Motor neuron (in vitro differentiated cells): ENCODE results near the gene CBFB. TPM values are rescaled to one million over a fixed set of nuclear protein-coding genes. Genes with fewer than 3 reads are reported as not detected.
"Not testable (repeated sequence)": the region's sequence is repeated elsewhere in the genome, so short reads cannot be mapped to it uniquely, and the experiment has no call there.

ENCODE experiments used
- ATAC-seq, 8 experiments: fragments of 200-7000 bp; cut with Tn5 transposase; replicated peaks in 6 of 8; 2 replicates each; pipeline ENCODE4 v1.8.0; 2021; ENCODE audit warnings: mild to moderate bottlenecking in 8 of 8, moderate library complexity in 8 of 8
- H3K27ac ChIP-seq, 2 donors: fragments of 250-450 bp; sonication (Bioruptor Pico); 2 replicates each; pipeline ENCODE4 v1.9.0; 2021; ENCODE audit warnings: antibody characterized with exemption in 2 of 2, mild to moderate bottlenecking in 2 of 2, moderate library complexity in 1 of 2
- H3K4me1 ChIP-seq, 2 donors: fragments of 250-450 bp; sonication (Bioruptor Pico); replicated peaks in 1 of 2; 2 replicates each; pipeline ENCODE4 v1.6.1; 2021; ENCODE audit warnings: antibody characterized with exemption in 2 of 2, mild to moderate bottlenecking in 2 of 2, moderate library complexity in 1 of 2
- H3K4me3 ChIP-seq, 5 donors: fragments of 250-450 bp; sonication (Bioruptor Pico); 2 replicates each; pipeline ENCODE4 v1.9.0; 2021; ENCODE audit warnings: antibody characterized with exemption in 5 of 5, mild to moderate bottlenecking in 5 of 5, moderate library complexity in 4 of 5
- WGBS, 10 experiments: fragments of 450-650 bp; shearing (Covaris generic); methylation state at CpG; one replicate each; pipeline ENCODE4 v1.0.0; 2022; 5-methylcytosine and 5-hydroxymethylcytosine counted together
- in situ Hi-C, 9 experiments: fragments of 400-800 bp; cut with MboI; loops; one replicate each; pipeline ENCODE4 v1.15.0; 2021; ENCODE audit warnings: low sequenced_read_pairs in 9 of 9, low pct_unique_long_range_greater_than_20kb in 2 of 9; ENCODE audit not compliant: unreplicated experiment in 9 of 9
- total RNA-seq, 8 experiments: library from RNA; unstranded; fragments of 300-600 nt; gene quantifications; 2 replicates each; pipeline versions ENCODE4 v1.2.3 to v1.2.4, GENCODE V29; 2022

CBFB gene
- total RNA-seq, 8 experiments from 2014 or later = 20.1 to 77.7 (median 33.0) TPM

DNA sequence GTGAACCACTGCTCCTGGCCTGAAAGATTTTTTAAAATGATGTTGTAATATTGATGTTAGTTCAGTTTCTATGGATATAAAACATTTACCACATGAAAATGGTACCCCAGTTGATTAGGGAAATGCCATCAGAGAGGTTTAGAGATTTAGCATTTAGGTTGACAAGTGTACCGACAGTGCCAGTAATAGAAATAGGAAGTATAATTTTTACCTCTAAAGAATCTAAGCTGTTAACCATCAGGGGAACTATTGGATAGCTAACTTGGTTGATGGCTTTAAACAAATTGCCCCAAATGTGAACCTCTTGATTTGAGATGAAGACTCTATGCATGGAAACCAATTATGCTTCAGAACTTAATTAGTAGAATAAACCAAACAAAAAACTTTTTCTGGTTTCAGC is 6.4 kb downstream of the CBFB start:
- peaks cover 5 to 15% of the 10 kb centered on the region in 2 donors for H3K4me1 ChIP-seq
- no peak for ATAC-seq
- no peak overlapping the region for H3K4me3 ChIP-seq
- no peak overlapping the region for H3K27ac ChIP-seq
- 89 to 100% (median 100%) methylated on average over 1 of the region's 1 CpG; no CpG with 5 or more reads in 2 of the 10 experiments for WGBS, 10 experiments
- in situ Hi-C loops = no loop called here

DNA sequence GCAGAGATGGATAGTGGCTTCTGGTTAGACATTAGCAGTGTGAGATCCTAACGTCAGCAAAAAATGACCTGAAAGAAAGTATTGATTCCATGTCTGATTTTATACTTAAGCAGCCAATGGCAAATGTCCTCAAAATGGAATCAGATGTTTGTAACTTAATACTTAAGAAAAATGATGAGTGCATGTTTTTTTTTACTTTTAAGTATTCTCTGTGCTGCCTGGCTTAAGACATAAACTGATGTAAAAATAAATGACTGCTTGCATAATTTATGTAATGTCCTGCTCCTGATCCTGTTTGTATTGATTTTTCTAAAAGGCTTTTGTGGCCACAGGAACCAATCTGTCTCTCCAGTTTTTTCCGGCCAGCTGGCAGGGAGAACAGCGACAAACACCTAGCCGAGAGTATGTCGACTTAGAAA is 7.4 kb downstream of the CBFB start:
- WGBS, 10 experiments = 0 to 76% (median 37%) methylated on average over 1 to 5 of the region's 5 CpGs
- ATAC-seq = peak; percentile 21 to 91 (median 54)

DNA sequence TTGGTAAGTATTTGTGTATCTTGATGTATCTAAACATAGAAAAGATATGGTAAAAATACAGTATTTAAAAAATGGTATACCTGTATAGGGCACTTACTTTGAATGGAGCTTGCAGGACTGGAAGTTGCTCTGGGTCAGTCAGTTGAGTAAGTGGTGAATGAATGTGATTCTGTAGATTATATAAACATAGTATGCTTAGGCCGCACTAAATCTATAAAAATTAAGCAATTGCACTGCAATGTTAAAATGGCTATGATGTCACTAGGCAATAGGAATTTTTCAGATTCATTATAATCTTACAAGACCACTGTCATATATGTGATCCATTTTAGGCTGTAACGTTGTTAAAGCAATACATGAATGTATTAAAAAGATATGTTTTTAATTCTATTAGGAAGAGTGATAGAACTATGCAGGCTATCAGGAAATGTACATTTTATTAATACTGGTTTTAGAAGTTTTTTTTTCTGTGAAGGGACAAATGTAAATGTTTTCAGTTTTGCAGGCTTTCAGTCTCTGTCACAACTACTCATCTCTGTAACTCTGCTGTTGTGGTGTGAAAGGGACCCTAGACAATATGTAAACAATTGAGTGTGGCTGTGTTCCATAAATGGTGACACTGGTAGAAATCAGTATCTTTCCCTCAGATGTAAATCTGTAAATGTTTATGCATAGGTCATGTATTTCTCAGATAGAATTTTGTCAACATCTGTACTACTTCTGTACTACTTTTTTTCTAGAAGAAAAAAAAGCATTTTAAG is 10.5 kb downstream of the CBFB start:
- 25 to 94% (median 85%) methylated on average over 1 to 2 of the region's 2 CpGs for WGBS, 10 experiments
- ATAC-seq = no peak
- H3K4me3 ChIP-seq = no peak overlapping the region
- H3K27ac ChIP-seq = no peak overlapping the region
- in situ Hi-C loops = no loop called here
- peaks cover 0 to 4% of the 10 kb centered on the region in 2 donors for H3K4me1 ChIP-seq

More for the DNA sequence above, 7.4 kb downstream of the CBFB start:
- in situ Hi-C loops = no loop called here
- Histone ChIP-seq H3K4me1 (peaks cover 0 to 6% of the 10 kb centered on the region in 2 donors), H3K4me3 (no peak overlapping the region), H3K27ac (no peak overlapping the region)

DNA sequence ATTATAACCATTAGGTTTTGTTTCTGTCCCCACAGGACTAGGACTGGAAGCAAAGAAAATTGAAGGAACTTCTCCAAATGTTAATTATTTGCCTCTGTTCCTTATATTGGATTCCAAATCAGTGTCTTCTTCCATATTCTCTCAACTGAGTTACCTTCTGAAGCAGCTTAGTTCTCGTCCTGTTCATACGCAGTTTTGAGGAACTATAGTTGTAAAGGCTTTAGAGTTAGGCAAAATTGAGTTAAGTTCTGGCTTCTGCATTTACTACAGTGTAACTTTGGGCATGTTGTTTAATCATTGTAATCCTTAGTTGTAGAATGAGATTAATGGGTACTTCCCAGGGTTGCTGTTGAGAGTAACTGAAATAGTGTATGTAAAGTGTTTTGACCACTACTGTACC is 11.2 kb downstream of the CBFB start:
- no peak overlapping the region for H3K4me3 ChIP-seq
- ATAC-seq = no peak
- peaks cover 0 to 4% of the 10 kb centered on the region in 2 donors for H3K4me1 ChIP-seq
- no peak overlapping the region for H3K27ac ChIP-seq
- in situ Hi-C loops = no loop called here
- 86 to 100% (median 96%) methylated on average over 1 to 2 of the region's 2 CpGs; no CpG with 5 or more reads in 4 of the 10 experiments for WGBS, 10 experiments

DNA sequence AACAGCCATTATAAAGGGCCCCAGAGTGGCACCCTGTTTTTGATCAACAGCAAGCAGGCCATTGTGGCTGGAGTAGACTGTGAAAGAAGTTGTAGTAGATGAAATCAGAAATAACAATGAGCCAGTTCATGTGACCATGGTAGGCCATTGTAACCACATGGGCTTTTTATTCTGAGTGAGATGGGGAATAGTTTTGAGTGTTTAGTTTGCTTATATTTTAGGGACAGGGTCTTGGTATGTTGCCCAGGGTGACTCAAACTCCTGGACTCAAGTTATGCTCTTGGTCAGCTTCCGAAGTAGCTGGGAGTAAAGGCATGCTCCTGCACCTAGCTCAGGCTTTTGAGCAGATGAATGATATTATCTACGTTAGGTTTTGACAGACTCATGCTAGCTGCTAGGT is 12.0 kb downstream of the CBFB start:
- Histone ChIP-seq H3K27ac (no peak overlapping the region), H3K4me3 (no peak overlapping the region), H3K4me1 (peaks cover 0 to 4% of the 10 kb centered on the region in 2 donors)
- WGBS, 10 experiments = 73 to 100% (median 96%) methylated on average over 1 to 2 of the region's 2 CpGs; no CpG with 5 or more reads in 2 of the 10 experiments
- in situ Hi-C loops = no loop called here
- ATAC-seq = no peak

DNA sequence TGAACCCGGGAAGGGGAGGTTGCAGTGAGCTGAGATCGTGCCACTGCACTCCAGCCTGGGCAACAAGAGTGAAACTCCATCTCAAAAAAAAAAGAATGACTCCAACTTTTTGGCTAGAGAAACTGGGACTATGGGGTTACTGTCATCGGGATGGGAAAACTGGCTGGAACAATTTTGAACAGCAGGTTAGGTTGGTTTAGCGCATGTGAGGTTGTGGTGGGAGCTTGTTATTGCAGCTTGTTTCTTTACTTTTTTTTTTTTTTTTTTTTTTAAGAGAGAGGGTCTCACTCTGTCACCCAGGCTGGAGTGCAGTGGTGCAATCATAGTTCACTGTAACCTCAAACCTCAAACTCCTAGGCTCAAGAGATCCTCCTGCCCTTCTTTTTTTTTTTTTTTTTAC is 12.6 kb downstream of the CBFB start:
- not testable (repeated sequence) for ATAC-seq
- WGBS, 10 experiments = 80 to 100% (median 94%) methylated on average over 1 to 4 of the region's 4 CpGs; no CpG with 5 or more reads in 1 of the 10 experiments

DNA sequence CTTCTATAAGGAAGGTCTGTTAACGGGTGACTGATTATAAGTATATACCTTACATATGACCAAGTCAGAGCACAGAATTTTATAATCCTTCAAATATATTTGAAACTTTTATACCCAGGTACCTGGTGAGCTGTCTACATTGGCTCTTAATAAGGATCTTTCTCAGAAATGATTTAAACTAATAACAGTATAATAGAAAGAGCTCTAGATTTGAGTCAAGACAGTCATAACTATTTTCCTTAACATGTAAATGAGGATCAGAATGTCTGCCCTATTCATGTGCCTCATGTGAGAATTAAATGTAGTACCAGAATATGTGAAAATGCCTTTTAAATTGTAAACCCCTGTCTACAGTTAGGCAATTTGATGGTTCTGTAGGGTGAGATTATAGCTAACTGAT is 14.5 kb downstream of the CBFB start:
- Histone ChIP-seq H3K4me1 (no peaks in the 10 kb centered on the region), H3K4me3 (no peak overlapping the region), H3K27ac (no peak overlapping the region)
- ATAC-seq = no peak
- in situ Hi-C loops = no loop called here
- 78 to 100% (median 100%) methylated on average over 1 of the region's 1 CpG; no CpG with 5 or more reads in 2 of the 10 experiments for WGBS, 10 experiments

More for the DNA sequence above, 12.6 kb downstream of the CBFB start:
- H3K4me1 ChIP-seq, in situ Hi-C loops, H3K27ac ChIP-seq, H3K4me3 ChIP-seq: not testable (repeated sequence)

DNA sequence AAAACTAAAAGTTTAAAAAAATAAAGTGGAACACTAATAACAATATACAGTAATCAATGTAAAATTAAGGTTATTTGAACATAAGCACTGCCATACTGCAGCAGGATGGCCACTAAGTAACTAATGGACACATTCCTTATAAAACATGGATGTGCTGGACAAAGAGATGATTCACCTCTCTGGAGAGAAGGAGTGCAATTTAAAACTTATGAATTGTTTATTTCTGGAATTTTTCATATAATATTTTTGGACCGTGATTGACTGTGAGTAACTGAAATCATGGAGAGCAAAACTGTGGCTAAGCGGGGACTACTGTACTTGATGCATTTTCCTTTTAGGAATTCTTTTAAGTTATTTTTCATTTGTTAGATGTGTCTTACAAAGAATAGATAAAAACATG is 21.8 kb downstream of the CBFB start:
- in situ Hi-C loops = no loop called here
- no peaks in the 10 kb centered on the region for H3K4me1 ChIP-seq
- ATAC-seq = no peak
- 72 to 100% (median 90%) methylated on average over 1 to 2 of the region's 2 CpGs; no CpG with 5 or more reads in 1 of the 10 experiments for WGBS, 10 experiments
- H3K4me3 ChIP-seq = no peak overlapping the region
- H3K27ac ChIP-seq = no peak overlapping the region

DNA sequence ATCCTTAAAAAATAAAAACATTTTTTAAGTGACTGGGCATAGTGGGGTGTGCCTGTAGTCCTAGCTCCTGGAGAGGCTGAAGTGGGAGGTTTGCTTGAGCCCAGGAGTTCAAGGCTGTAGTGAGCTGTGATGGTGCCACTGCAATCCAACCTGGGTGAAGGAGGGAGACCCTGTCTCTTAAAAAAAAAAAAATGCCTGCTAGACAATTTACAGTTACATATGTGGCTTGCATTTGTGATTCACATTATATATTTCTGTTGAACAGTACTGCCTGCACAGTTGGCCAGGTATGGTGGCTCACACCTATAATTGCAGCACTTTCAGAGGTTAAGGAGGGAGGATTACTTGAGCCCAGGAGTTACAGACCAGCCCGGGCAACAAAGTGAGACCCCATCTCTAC is 23.4 kb downstream of the CBFB start:
- ATAC-seq = no peak
- peaks cover 0 to 3% of the 10 kb centered on the region in 2 donors for H3K4me1 ChIP-seq
- WGBS, 10 experiments = 86 to 100% (median 100%) methylated on average over 1 of the region's 1 CpG; no CpG with 5 or more reads in 3 of the 10 experiments
- no peak overlapping the region for H3K4me3 ChIP-seq
- in situ Hi-C loops = no loop called here
- H3K27ac ChIP-seq = no peak overlapping the region

DNA sequence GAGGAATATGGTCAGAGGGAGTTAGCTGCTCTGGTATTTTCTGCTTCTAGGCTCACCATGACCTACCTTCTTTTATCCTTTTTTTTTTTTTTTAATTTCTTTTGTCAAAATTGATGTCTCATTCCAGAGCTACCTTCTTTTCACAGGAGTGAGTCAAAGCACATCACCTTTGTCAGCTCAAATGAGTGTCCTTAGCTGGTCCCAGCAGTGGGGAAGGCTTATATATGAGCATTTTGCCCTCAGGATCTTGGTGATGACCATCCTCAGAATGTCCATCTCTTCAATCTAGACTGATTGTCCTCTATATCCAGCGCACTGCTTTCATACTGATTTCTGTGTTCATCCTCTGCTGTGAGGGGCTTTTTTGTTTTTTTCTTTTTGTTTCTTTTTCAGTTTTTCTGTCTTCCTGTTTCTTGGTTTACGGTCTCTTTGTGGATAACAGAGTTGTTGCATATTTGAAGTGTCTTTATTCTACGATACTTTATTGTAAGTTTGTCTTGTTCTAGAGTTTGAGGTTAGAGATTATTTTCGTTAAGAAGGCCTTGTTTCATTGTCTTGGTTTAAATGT is 24.9 kb downstream of the CBFB start:
- 90 to 100% (median 98%) methylated on average over 1 to 4 of the region's 4 CpGs for WGBS, 10 experiments

DNA sequence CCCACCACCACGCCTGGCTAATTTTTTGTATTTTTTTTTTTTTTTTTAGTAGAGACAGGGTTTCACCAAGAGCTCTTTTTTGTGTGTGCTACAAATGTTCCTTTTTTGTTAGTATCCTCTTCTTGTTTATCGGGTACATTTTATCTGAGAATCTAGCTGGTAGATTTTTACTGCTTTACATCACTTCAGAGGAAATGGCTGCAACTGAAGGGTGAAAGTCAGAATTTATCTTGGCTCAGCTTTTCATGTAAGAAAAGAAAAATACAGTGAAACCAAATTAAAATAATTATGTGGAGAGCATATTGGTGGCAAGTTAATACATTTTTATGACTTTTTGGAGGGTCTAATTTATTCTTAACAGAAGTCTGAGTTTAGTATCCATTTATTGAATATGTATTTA is 26.0 kb downstream of the CBFB start:
- ATAC-seq = no peak
- in situ Hi-C loops = no loop called here
- Histone ChIP-seq H3K4me1 (peaks cover 0 to 3% of the 10 kb centered on the region in 2 donors), H3K4me3 (no peak overlapping the region), H3K27ac (no peak overlapping the region)
- WGBS, 10 experiments = 88 to 100% (median 100%) methylated on average over 1 to 2 of the region's 2 CpGs; no CpG with 5 or more reads in 2 of the 10 experiments

More for the DNA sequence above, 24.9 kb downstream of the CBFB start:
- in situ Hi-C loops = no loop called here
- Histone ChIP-seq H3K27ac (no peak overlapping the region), H3K4me1 (peaks cover 0 to 3% of the 10 kb centered on the region in 2 donors), H3K4me3 (no peak overlapping the region)
- ATAC-seq = no peak

DNA sequence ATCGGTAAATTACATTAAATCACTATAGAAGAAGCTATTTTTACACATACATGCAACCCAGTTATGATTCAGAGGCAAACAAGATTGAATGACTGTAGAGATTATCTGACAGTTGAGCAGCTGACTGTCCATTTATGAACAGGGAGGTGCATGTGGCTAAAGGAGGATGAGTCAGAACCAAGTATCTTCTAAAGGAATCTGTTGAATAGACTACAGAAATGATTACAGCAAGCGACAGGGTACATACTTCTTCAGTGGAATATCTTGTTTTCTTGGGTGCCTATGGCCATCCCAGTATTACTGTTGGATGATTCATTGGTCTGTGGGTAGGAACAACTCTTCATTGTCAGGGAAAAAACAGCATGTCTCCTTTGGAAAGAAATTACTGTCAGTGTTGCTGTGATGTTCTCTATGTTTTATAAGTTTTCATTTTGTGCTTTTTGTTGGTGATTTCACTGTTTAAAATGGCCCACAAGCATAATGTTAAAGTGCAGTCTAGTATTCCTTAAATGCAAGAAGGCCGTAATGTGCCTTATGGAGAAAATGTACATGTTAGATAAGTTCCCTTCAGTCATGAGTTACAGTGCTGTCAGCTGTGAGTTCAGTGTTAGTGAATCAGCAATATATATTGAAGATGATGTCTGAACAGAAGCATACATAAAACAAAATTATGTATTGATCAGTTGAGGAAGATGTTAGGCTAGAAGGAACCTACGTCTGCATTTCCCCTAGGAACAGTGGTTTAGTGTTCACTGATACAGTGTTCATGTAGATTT is 27.0 kb downstream of the CBFB start:
- Histone ChIP-seq H3K4me3 (no peak overlapping the region), H3K27ac (no peak overlapping the region), H3K4me1 (peaks cover 0 to 3% of the 10 kb centered on the region in 2 donors)
- in situ Hi-C loops = no loop called here
- 11 to 94% (median 81%) methylated on average over 2 to 4 of the region's 4 CpGs; no CpG with 5 or more reads in 1 of the 10 experiments for WGBS, 10 experiments
- peak; percentile 64 to 100 (median 92) for ATAC-seq

DNA sequence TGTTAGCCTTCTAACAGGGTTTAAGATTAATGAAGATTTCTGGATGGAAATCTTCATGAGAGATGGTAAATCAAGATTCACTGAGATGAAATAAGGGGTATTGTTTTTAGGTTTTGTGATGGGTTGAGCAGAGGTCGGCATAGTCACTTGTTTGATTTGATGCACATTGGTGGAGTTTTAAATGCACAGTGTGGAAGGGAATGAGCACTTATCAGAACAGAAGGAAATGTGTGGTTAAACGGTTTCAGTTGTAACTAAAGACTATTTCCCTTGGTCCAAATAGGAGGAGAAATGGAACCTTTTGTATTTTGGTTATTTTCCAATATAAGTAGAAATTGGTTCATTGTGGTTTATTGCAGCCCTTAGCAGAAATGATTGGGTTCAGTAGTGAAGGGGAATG is 34.1 kb downstream of the CBFB start:
- in situ Hi-C loops = no loop called here
- Histone ChIP-seq H3K4me3 (no peak overlapping the region), H3K27ac (no peak overlapping the region), H3K4me1 (no peaks in the 10 kb centered on the region)
- 50 to 100% (median 86%) methylated on average over 1 to 2 of the region's 2 CpGs; no CpG with 5 or more reads in 1 of the 10 experiments for WGBS, 10 experiments
- no peak for ATAC-seq
